Activated CD8-positive, alpha-beta T cell treated with anti-CD3 and anti-CD28 coated beads for 36 hours (primary cell): ENCODE measurements around the gene ACTN1. TPM values are rescaled to one million over a fixed set of nuclear protein-coding genes. Genes with fewer than 3 reads are reported as not detected.
A peak's percentile ranks its signal among the peaks of the same experiment; 100 is the strongest.

Experiments used
- ATAC-seq: fragments of 200-7000 bp; cut with Tn5 transposase; one replicate; pipeline ENCODE4 v1.10.0; 2021; ENCODE audit warnings: mild to moderate bottlenecking, moderate library complexity
- CTCF ChIA-PET: fragments of 350-600 bp; sonication (Branson Sonifier 250); formaldehyde crosslinking; loops from one replicate; lab custom pipeline; 2021; ENCODE audit warnings: antibody characterized with exemption; lab: Charles Lee
- POLR2A ChIA-PET: fragments of 350-600 bp; sonication (Branson Sonifier 250); formaldehyde crosslinking; loops from one replicate; lab custom pipeline; 2021; ENCODE audit warnings: antibody characterized with exemption; lab: Charles Lee
- DNase-seq: peaks from one replicate; pipeline ENCODE4 v3.0.0-alpha.2; 2020
- H3K27ac Mint-ChIP-seq: one replicate; pipeline ENCODE4 v1.8.0; 2021; ENCODE audit warnings: mild to moderate bottlenecking, mixed read lengths
- H3K27me3 Mint-ChIP-seq: one replicate; pipeline ENCODE4 v1.8.0; 2021; ENCODE audit warnings: mixed read lengths
- H3K36me3 Mint-ChIP-seq: one replicate; pipeline ENCODE4 v1.8.0; 2021; ENCODE audit warnings: low read depth, mixed read lengths
- H3K4me1 Mint-ChIP-seq: one replicate; pipeline ENCODE4 v1.8.0; 2021; ENCODE audit warnings: low read depth, mixed read lengths
- H3K4me3 Mint-ChIP-seq: one replicate; pipeline ENCODE4 v1.8.0; 2021; ENCODE audit warnings: mild to moderate bottlenecking, moderate library complexity, mixed read lengths
- H3K9me3 Mint-ChIP-seq: one replicate; pipeline ENCODE4 v1.8.0; 2021; ENCODE audit warnings: mixed read lengths
- CTCF ChIP-seq: fragments of 200-600 bp; IDR thresholded peaks from one replicate; pipeline ENCODE4 v1.8.0; 2022; ENCODE audit warnings: antibody characterized with exemption, mild to moderate bottlenecking
- intact Hi-C: fragments of 100-400 bp; cut with micrococcal nuclease; formaldehyde crosslinking; loops from one replicate; pipeline ENCODE4 v1.10.0; 2022
- total RNA-seq, 2 experiments: library from RNA; stranded (reverse); gene quantifications; one replicate each; pipeline ENCODE4 v1.2.3, GENCODE V29; 2021

The ACTN1 gene
- total RNA-seq, 2 experiments from 2014 or later = 214 TPM

GRCh38 chr14:68969278-68970033, 9.6 kb downstream of the ACTN1 start:
- ChIA-PET POLR2A (interaction anchor here (0.9 to 6.3 kb wide), 6 partner anchors 8 to 34 kb away, joined by 3 to 40 read pairs (median 4); no protein-coding TSS in a partner anchor), CTCF (interaction anchor here (0.8 to 2.8 kb wide), 9 partner anchors 8 to 138 kb away, joined by 3 to 10 read pairs (median 4); no protein-coding TSS in a partner anchor)
- Mint-ChIP-seq H3K4me1 (peaks cover 84% of the 10 kb centered on the region), H3K27ac (peak overlapping the region; percentile 84), H3K36me3 (peaks cover 49% of the 10 kb centered on the region), H3K9me3 (peaks cover 16% of the 10 kb centered on the region), H3K27me3 (no peaks in the 10 kb centered on the region), H3K4me3 (peak overlapping the region; percentile 55)
- no peak for TF ChIP-seq CTCF
- intact Hi-C loops = no loop called here
- DNase-seq = no peak
- ATAC-seq = no peak

GRCh38 chr14:68968721-68969120, 10.4 kb downstream of the ACTN1 start:
- TF ChIP-seq CTCF = no peak
- no peak for DNase-seq
- Mint-ChIP-seq H3K9me3 (peaks cover 12% of the 10 kb centered on the region), H3K36me3 (peaks cover 41% of the 10 kb centered on the region), H3K4me3 (no peak overlapping the region), H3K27me3 (no peaks in the 10 kb centered on the region), H3K4me1 (peaks cover 87% of the 10 kb centered on the region), H3K27ac (peak overlapping the region; percentile 84)
- intact Hi-C loops = no loop called here
- no peak for ATAC-seq
- ChIA-PET POLR2A (interaction anchor here (1.1 to 6.3 kb wide), 4 partner anchors 9 to 35 kb away, joined by 3 to 40 read pairs (median 13); no protein-coding TSS in a partner anchor), CTCF (interaction anchor here (0.9 to 2.8 kb wide), 8 partner anchors 9 to 138 kb away, joined by 3 to 10 read pairs (median 4); no protein-coding TSS in a partner anchor)

GRCh38 chr14:68968051-68968450, 11.1 kb downstream of the ACTN1 start:
- no peaks in the 10 kb centered on the region for H3K27me3 Mint-ChIP-seq
- intact Hi-C loops = no loop called here
- no peak for TF ChIP-seq CTCF
- POLR2A ChIA-PET = interaction anchor here (1.1 to 6.3 kb wide), 3 partner anchors 9 to 35 kb away, joined by 3 to 40 read pairs (median 23); no protein-coding TSS in a partner anchor
- peaks cover 94% of the 10 kb centered on the region for H3K4me1 Mint-ChIP-seq
- DNase-seq (peak; percentile 81), ATAC-seq (peak; percentile 85)
- peaks cover 7% of the 10 kb centered on the region for H3K9me3 Mint-ChIP-seq
- peak overlapping the region; percentile 84 for H3K27ac Mint-ChIP-seq
- H3K36me3 Mint-ChIP-seq = peaks cover 40% of the 10 kb centered on the region
- CTCF ChIA-PET = interaction anchor here (1.0 to 2.8 kb wide), 6 partner anchors 9 to 28 kb away, joined by 3 to 10 read pairs (median 4); no protein-coding TSS in a partner anchor
- peak overlapping the region; percentile 54 for H3K4me3 Mint-ChIP-seq

GRCh38 chr14:68967459-68967940, 11.6 kb downstream of the ACTN1 start:
- ChIA-PET POLR2A (interaction anchor here (1.4 to 6.3 kb wide), 3 partner anchors 10 to 12 kb away, joined by 5 to 40 read pairs (median 23); no protein-coding TSS in a partner anchor), CTCF (interaction anchor here (1.0 to 1.8 kb wide), 5 partner anchors 12 to 56 kb away, joined by 3 to 5 read pairs (median 3); no protein-coding TSS in a partner anchor)
- Mint-ChIP-seq H3K4me3 (no peak overlapping the region), H3K9me3 (peaks cover 2% of the 10 kb centered on the region), H3K27ac (peak overlapping the region; percentile 84), H3K27me3 (no peaks in the 10 kb centered on the region), H3K4me1 (peaks cover 95% of the 10 kb centered on the region), H3K36me3 (peaks cover 39% of the 10 kb centered on the region)
- TF ChIP-seq CTCF = no peak
- ATAC-seq = no peak
- intact Hi-C loops = no loop called here
- no peak for DNase-seq
